Sigmoid colon (tissue), 7 donors: ENCODE results near the gene HTR6. TPM values are rescaled to one million over a fixed set of nuclear protein-coding genes. Genes with fewer than 3 reads are reported as not detected.

ENCODE experiments used
- DNase-seq: peaks from one replicate; pipeline ENCODE4 v3.0.0-alpha.2; 2019
- H3K27ac ChIP-seq, 4 donors: fragments of 200-600 bp; sonication (generic); one replicate each; pipeline ENCODE4 v1.5.1; 2016 to 2019; ENCODE audit warnings: mild to moderate bottlenecking in 1 of 4
- H3K27me3 ChIP-seq, 3 donors: fragments of 200-600 bp; sonication (generic); one replicate each; pipeline ENCODE4 v1.5.1; 2019; ENCODE audit warnings: mild to moderate bottlenecking in 1 of 3
- H3K36me3 ChIP-seq, 4 donors: fragments of 200-600 bp; sonication (generic); one replicate each; pipeline ENCODE4 v1.5.1; 2016 to 2019
- H3K4me1 ChIP-seq, 4 donors: fragments of 200-600 bp; sonication (generic); one replicate each; pipeline ENCODE4 v1.5.1; 2017 to 2019
- H3K4me3 ChIP-seq, 4 donors: fragments of 200-600 bp; sonication (generic); one replicate each; pipeline ENCODE4 v1.5.1; 2017 to 2019; ENCODE audit warnings: mild to moderate bottlenecking in 2 of 4, moderate library complexity in 1 of 4
- H3K9me3 ChIP-seq, 4 donors: fragments of 200-600 bp in 3 of 4; sonication (generic) in 3 of 4; one replicate each; pipeline versions ENCODE4 v1.5.1 to v1.6.1; 2013 to 2019
- EP300 ChIP-seq, 4 donors: sonication (generic); formaldehyde crosslinking; IDR thresholded peaks; one replicate each; pipeline ENCODE4 v1.6.1; 2017; ENCODE audit warnings: antibody characterized with exemption in 4 of 4
- POLR2A ChIP-seq, 2 donors: fragments of 450-650 bp; IDR thresholded peaks; one replicate each; pipeline ENCODE4 v1.6.1; 2016; ENCODE audit warnings: antibody characterized with exemption in 2 of 2, mild to moderate bottlenecking in 2 of 2, moderate library complexity in 2 of 2
- POLR2AphosphoS5 ChIP-seq, 4 donors: sonication (generic); formaldehyde crosslinking; IDR thresholded peaks; one replicate each; pipeline ENCODE4 v1.6.1; 2017; ENCODE audit warnings: antibody characterized with exemption in 4 of 4
- WGBS, 2 donors: extraction: QIAGEN DNeasy Blood & Tissue Kit; methylation state at CpG; one replicate each; pipeline ENCODE4 v1.1.7; 2013; 5-methylcytosine and 5-hydroxymethylcytosine counted together
- intact Hi-C: fragments of 100-400 bp; cut with DNase I; formaldehyde crosslinking; loops from one replicate; pipeline ENCODE4 v1.15.1; 2023
- polyA plus RNA-seq, 3 donors: library from polyadenylated mRNA; stranded (reverse); fragments of 200-250 nt; gene quantifications; one replicate each; pipeline ENCODE4 v1.2.3, GENCODE V29; 2013
- total RNA-seq, 4 donors: library from RNA; depleted of rRNA; stranded (reverse); fragments of >200 nt; gene quantifications; one replicate each; pipeline ENCODE4 v1.1.0, GENCODE V29; 2016
- TF ChIP-seq, protein P1 (sequence below), 4 experiments: fragments of 450-650 bp in 3 of 4; fragments of 200-600 bp in 1 of 4; IDR thresholded peaks; one replicate each; pipeline ENCODE4 v1.5.1; 2016 to 2019; ENCODE audit warnings: antibody characterized with exemption in 4 of 4, mild to moderate bottlenecking in 3 of 4, moderate library complexity in 2 of 4
- donor health status: healthy with polysubstance abuse.
- donor health status: Bipolar disorder and iron deficiency.
- donor health status: healthy.

The HTR6 gene
- total and polyA plus RNA-seq, 7 donors: 0.15 TPM; not detected in 6

DNA sequence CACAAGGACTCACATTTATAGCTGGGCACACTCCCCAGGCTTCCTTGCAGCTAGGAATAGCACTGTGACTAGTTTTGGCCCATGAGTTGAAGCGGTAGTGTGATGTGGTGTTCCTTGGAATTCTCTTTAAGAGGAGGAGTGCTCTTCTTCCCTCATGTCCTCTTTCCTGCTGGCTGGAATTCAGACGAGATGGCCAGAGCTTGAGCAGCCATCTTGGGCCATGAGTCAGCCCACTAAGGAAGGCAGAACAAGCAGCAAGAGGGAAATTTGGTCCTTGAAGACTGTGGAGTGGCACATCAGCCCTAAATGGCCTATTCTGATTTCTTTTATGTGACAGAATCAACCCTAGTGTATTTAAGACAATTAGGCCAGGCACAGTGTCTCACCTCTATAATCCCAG, 20.0 kb downstream of the HTR6 start:
- Histone ChIP-seq H3K9me3 (no peaks in the 10 kb centered on the region), H3K36me3 (peaks cover 0 to 44% (median 0%) of the 10 kb centered on the region in 4 donors), H3K4me3 (no peak overlapping the region), H3K4me1 (no peaks in the 10 kb centered on the region), H3K27me3 (no peaks in the 10 kb centered on the region), H3K27ac (no peak overlapping the region)
- intact Hi-C loops: no loop called here
- TF ChIP-seq POLR2AphosphoS5 (IDR thresholded peaks at IDR 0.05): no peak
- no peak for TF ChIP-seq POLR2A (IDR thresholded peaks at IDR 0.05)
- TF ChIP-seq, protein P1, sequence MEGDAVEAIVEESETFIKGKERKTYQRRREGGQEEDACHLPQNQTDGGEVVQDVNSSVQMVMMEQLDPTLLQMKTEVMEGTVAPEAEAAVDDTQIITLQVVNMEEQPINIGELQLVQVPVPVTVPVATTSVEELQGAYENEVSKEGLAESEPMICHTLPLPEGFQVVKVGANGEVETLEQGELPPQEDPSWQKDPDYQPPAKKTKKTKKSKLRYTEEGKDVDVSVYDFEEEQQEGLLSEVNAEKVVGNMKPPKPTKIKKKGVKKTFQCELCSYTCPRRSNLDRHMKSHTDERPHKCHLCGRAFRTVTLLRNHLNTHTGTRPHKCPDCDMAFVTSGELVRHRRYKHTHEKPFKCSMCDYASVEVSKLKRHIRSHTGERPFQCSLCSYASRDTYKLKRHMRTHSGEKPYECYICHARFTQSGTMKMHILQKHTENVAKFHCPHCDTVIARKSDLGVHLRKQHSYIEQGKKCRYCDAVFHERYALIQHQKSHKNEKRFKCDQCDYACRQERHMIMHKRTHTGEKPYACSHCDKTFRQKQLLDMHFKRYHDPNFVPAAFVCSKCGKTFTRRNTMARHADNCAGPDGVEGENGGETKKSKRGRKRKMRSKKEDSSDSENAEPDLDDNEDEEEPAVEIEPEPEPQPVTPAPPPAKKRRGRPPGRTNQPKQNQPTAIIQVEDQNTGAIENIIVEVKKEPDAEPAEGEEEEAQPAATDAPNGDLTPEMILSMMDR (IDR thresholded peaks at IDR 0.05): no peak
- TF ChIP-seq EP300 (IDR thresholded peaks at IDR 0.05): no peak
- no peak for DNase-seq
- 90% methylated on average over 2 of the region's 2 CpGs for WGBS, 2 donors

DNA sequence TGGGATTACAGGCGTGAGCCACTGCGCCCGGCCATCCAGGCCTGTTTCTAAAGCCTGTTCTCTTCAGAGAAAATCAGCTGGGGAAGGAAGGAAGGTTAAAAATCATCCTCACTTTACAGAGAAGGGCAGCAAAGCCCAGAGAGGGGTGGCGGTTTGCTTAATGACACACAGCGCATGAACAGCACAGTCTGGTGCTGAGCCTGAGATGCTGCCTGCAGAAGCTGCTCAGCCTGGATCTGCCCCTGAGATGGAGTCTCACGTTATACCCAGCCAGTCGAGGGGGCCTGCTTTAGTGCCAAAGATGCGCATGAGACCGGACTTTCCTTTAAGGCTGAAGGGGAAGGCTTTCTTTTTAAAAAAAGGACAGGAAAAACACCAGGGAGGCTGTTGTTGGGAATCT, 21.3 kb downstream of the HTR6 start:
- Histone ChIP-seq H3K27me3 (no peaks in the 10 kb centered on the region), H3K27ac (no peak overlapping the region), H3K36me3 (peaks cover 0 to 54% (median 0%) of the 10 kb centered on the region in 4 donors), H3K9me3 (no peaks in the 10 kb centered on the region), H3K4me3 (no peak overlapping the region), H3K4me1 (no peaks in the 10 kb centered on the region)
- intact Hi-C loops: no loop called here
- DNase-seq: no peak
- 88 to 90% methylated on average over 9 of the region's 9 CpGs for WGBS, 2 donors
- TF ChIP-seq POLR2A (IDR thresholded peaks at IDR 0.05) (no peak), POLR2AphosphoS5 (IDR thresholded peaks at IDR 0.05) (no peak), EP300 (IDR thresholded peaks at IDR 0.05) (no peak)
- TF ChIP-seq, protein P1 (IDR thresholded peaks at IDR 0.05): no peak

- DNase-seq: no peak
- intact Hi-C loops: no loop called here
- Histone ChIP-seq H3K36me3 (peaks cover 0 to 64% (median 2%) of the 10 kb centered on the region in 4 donors), H3K9me3 (no peaks in the 10 kb centered on the region), H3K27ac (no peak overlapping the region), H3K27me3 (no peaks in the 10 kb centered on the region), H3K4me1 (no peaks in the 10 kb centered on the region), H3K4me3 (no peak overlapping the region)
- 91 to 95% methylated on average over 1 of the region's 1 CpG for WGBS, 2 donors
- TF ChIP-seq POLR2A (IDR thresholded peaks at IDR 0.05): no peak
- TF ChIP-seq, protein P1 (IDR thresholded peaks at IDR 0.05): no peak
- TF ChIP-seq POLR2AphosphoS5 (IDR thresholded peaks at IDR 0.05): no peak
- no peak for TF ChIP-seq EP300 (IDR thresholded peaks at IDR 0.05)
These were observed 22.7 kb downstream of the HTR6 start for GRCh38 chr1:19687414-19687813.

GRCh38 chr1:19688041-19688842, 23.6 kb downstream of the HTR6 start:
- Histone ChIP-seq H3K4me1 (no peaks in the 10 kb centered on the region), H3K36me3 (peaks cover 0 to 61% (median 2%) of the 10 kb centered on the region in 4 donors), H3K9me3 (no peaks in the 10 kb centered on the region), H3K27me3 (no peaks in the 10 kb centered on the region), H3K4me3 (no peak overlapping the region), H3K27ac (no peak overlapping the region)
- no peak for DNase-seq
- intact Hi-C loops: no loop called here
- TF ChIP-seq POLR2AphosphoS5 (IDR thresholded peaks at IDR 0.05) (no peak), POLR2A (IDR thresholded peaks at IDR 0.05) (no peak), EP300 (IDR thresholded peaks at IDR 0.05) (no peak)
- TF ChIP-seq, protein P1 (IDR thresholded peaks at IDR 0.05): no peak
- WGBS, 2 donors: 85 to 88% methylated on average over 19 of the region's 19 CpGs
